HUES64 (cell line): ENCODE data around the gene GPR42. TPM values are rescaled to one million over a fixed set of nuclear protein-coding genes. Genes with fewer than 3 reads are reported as not detected.

Source experiments
- H3K27ac ChIP-seq: 2 replicates; pipeline ENCODE4 v1.7.0; 2013; ENCODE audit warnings: low read depth, low read length, inconsistent platforms
- H3K27me3 ChIP-seq: 2 replicates; pipeline ENCODE4 v1.6.1; 2013; ENCODE audit warnings: mild to moderate bottlenecking, low read length; ENCODE audit not compliant: insufficient read depth
- H3K36me3 ChIP-seq: 2 replicates; pipeline ENCODE4 v1.6.1; 2013; ENCODE audit warnings: mild to moderate bottlenecking, low read length; ENCODE audit not compliant: insufficient read depth
- H3K4me1 ChIP-seq: 2 replicates; pipeline ENCODE4 v1.6.1; 2013; ENCODE audit warnings: mild to moderate bottlenecking, low read length, moderate library complexity; ENCODE audit not compliant: insufficient read depth
- H3K4me3 ChIP-seq: 2 replicates; pipeline ENCODE4 v1.5.1; 2013; ENCODE audit warnings: mild to moderate bottlenecking, low read length, moderate library complexity
- H3K9ac ChIP-seq: 2 replicates; pipeline ENCODE4 v1.6.1; 2013; ENCODE audit warnings: mild to moderate bottlenecking, low read depth, low read length
- H3K9me3 ChIP-seq: 2 replicates; pipeline ENCODE4 v1.6.1; 2013; ENCODE audit warnings: low read depth, low read length; ENCODE audit not compliant: insufficient read depth
- WGBS: fragments of 150-250, 120-280 bp; methylation state at CpG from one replicate; pipeline ENCODE4 v1.1.7; 2013; ENCODE audit warnings: missing lambda C conversion rate; 5-methylcytosine and 5-hydroxymethylcytosine counted together
- polyA plus RNA-seq, 2 experiments: library from polyadenylated mRNA; stranded (reverse); fragments of 50-300 nt; gene quantifications; one replicate each; pipeline ENCODE4 v1.2.3, GENCODE V29; 2013

Gene GPR42
- not detected for polyA plus RNA-seq (2013, experiment 1 of 2)
- polyA plus RNA-seq (2013, experiment 2 of 2): not detected

- H3K9me3 ChIP-seq: no peaks in the 10 kb centered on the region
- H3K27me3 ChIP-seq: no peaks in the 10 kb centered on the region
- no peak within 1 kb of the TSS for H3K9ac ChIP-seq
- no peaks in the 10 kb centered on the region for H3K4me1 ChIP-seq
- H3K36me3 ChIP-seq: no peaks in the 10 kb centered on the region
- no peak within 1 kb of the TSS for H3K27ac ChIP-seq
- 89% methylated on average over 5 of the region's 8 CpGs for WGBS
- no peak within 1 kb of the TSS for H3K4me3 ChIP-seq
Measured at GRCh38 chr19:35370722-35371121, at the start of gene GPR42. Gene GPR42, plus strand, starts transcription at chr19:35371068. Its CDS starts 292 bp downstream, at chr19:35371360.

GRCh38 chr19:35321291-35321690, 49.6 kb upstream of the GPR42 start:
- no peak overlapping the region for H3K27ac ChIP-seq
- H3K9me3 ChIP-seq: peaks cover 4% of the 10 kb centered on the region
- 92% methylated on average over 1 of the region's 2 CpGs for WGBS
- H3K9ac ChIP-seq: no peak overlapping the region
- no peaks in the 10 kb centered on the region for H3K4me1 ChIP-seq
- H3K27me3 ChIP-seq: no peaks in the 10 kb centered on the region
- H3K36me3 ChIP-seq: no peaks in the 10 kb centered on the region
- no peak overlapping the region for H3K4me3 ChIP-seq

- 94% methylated on average over 9 of the region's 9 CpGs for WGBS
- no peak overlapping the region for H3K9ac ChIP-seq
- no peaks in the 10 kb centered on the region for H3K36me3 ChIP-seq
- H3K27me3 ChIP-seq: no peaks in the 10 kb centered on the region
- no peak overlapping the region for H3K27ac ChIP-seq
- no peaks in the 10 kb centered on the region for H3K4me1 ChIP-seq
- H3K9me3 ChIP-seq: peaks cover 4% of the 10 kb centered on the region
- H3K4me3 ChIP-seq: no peak overlapping the region
Measured at GRCh38 chr19:35322014-35322413, 48.9 kb upstream of the GPR42 start.

- Histone ChIP-seq H3K9me3 (no peaks in the 10 kb centered on the region), H3K9ac (no peak overlapping the region), H3K27me3 (no peaks in the 10 kb centered on the region), H3K36me3 (no peaks in the 10 kb centered on the region), H3K4me1 (0 out of 2 replicates have a peak, but pooled peaks cover 2% of the 10 kb centered on the region), H3K27ac (no peak overlapping the region), H3K4me3 (no peak overlapping the region)
- 62% methylated on average over 4 of the region's 4 CpGs for whole genome bisulfite sequencing
Measured at GRCh38 chr19:35327642-35328041, 43.2 kb upstream of the GPR42 start.

GRCh38 chr19:35328851-35329285, 42.0 kb upstream of the GPR42 start, which contains the start of gene CD22:
Gene CD22, plus strand, starts transcription at chr19:35329187. Its CDS starts 2,854 bp downstream, at chr19:35332041.
- 74% methylated on average over 12 of the region's 12 CpGs for WGBS
- Histone ChIP-seq H3K9me3 (no peaks in the 10 kb centered on the region), H3K27ac (no peak within 1 kb of the TSS), H3K9ac (no peak within 1 kb of the TSS), H3K36me3 (no peaks in the 10 kb centered on the region), H3K27me3 (no peaks in the 10 kb centered on the region), H3K4me3 (no peak within 1 kb of the TSS), H3K4me1 (0 out of 2 replicates have a peak, but pooled peaks cover 2% of the 10 kb centered on the region)

GRCh38 chr19:35329323-35329722, 41.5 kb upstream of the GPR42 start:
- no peaks in the 10 kb centered on the region for H3K27me3 ChIP-seq
- H3K36me3 ChIP-seq: no peaks in the 10 kb centered on the region
- no peak overlapping the region for H3K4me3 ChIP-seq
- 88% methylated on average over 4 of the region's 4 CpGs for WGBS
- no peaks in the 10 kb centered on the region for H3K9me3 ChIP-seq
- H3K27ac ChIP-seq: no peak overlapping the region
- H3K9ac ChIP-seq: no peak overlapping the region
- H3K4me1 ChIP-seq: 0 out of 2 replicates have a peak, but pooled peaks cover 2% of the 10 kb centered on the region

GRCh38 chr19:35330475-35330874, 40.4 kb upstream of the GPR42 start:
- H3K4me1 ChIP-seq: 0 out of 2 replicates have a peak, but pooled peaks cover 2% of the 10 kb centered on the region
- H3K36me3 ChIP-seq: no peaks in the 10 kb centered on the region
- H3K27me3 ChIP-seq: no peaks in the 10 kb centered on the region
- no peaks in the 10 kb centered on the region for H3K9me3 ChIP-seq
- no peak overlapping the region for H3K27ac ChIP-seq
- H3K4me3 ChIP-seq: no peak overlapping the region
- WGBS: 88% methylated on average over 7 of the region's 7 CpGs
- H3K9ac ChIP-seq: no peak overlapping the region

GRCh38 chr19:35331551-35332214, 39.2 kb upstream of the GPR42 start:
- WGBS: 91% methylated on average over 12 of the region's 14 CpGs
- Histone ChIP-seq H3K27ac (no peak overlapping the region), H3K4me3 (no peak overlapping the region), H3K27me3 (no peaks in the 10 kb centered on the region), H3K36me3 (no peaks in the 10 kb centered on the region), H3K9me3 (no peaks in the 10 kb centered on the region), H3K4me1 (0 out of 2 replicates have a peak, but pooled peaks cover 2% of the 10 kb centered on the region), H3K9ac (no peak overlapping the region)

GRCh38 chr19:35332817-35333216, 38.1 kb upstream of the GPR42 start:
- no peaks in the 10 kb centered on the region for H3K9me3 ChIP-seq
- H3K27ac ChIP-seq: no peak overlapping the region
- H3K4me3 ChIP-seq: no peak overlapping the region
- H3K9ac ChIP-seq: no peak overlapping the region
- H3K27me3 ChIP-seq: no peaks in the 10 kb centered on the region
- WGBS: 91% methylated on average over 12 of the region's 12 CpGs
- H3K36me3 ChIP-seq: no peaks in the 10 kb centered on the region
- 0 out of 2 replicates have a peak, but pooled peaks cover 2% of the 10 kb centered on the region for H3K4me1 ChIP-seq

- no peak overlapping the region for H3K9ac ChIP-seq
Measured at GRCh38 chr19:35334144-35334753, 36.6 kb upstream of the GPR42 start.

GRCh38 chr19:35336166-35336955, 34.5 kb upstream of the GPR42 start:
- no peak overlapping the region for H3K27ac ChIP-seq
- H3K36me3 ChIP-seq: no peaks in the 10 kb centered on the region
- no peaks in the 10 kb centered on the region for H3K4me1 ChIP-seq
- H3K4me3 ChIP-seq: no peak overlapping the region
- no peaks in the 10 kb centered on the region for H3K27me3 ChIP-seq
- 92% methylated on average over 21 of the region's 21 CpGs for WGBS
- H3K9me3 ChIP-seq: no peaks in the 10 kb centered on the region
- no peak overlapping the region for H3K9ac ChIP-seq

More at GRCh38 chr19:35334144-35334753, 36.6 kb upstream of the GPR42 start:
- Histone ChIP-seq H3K27me3 (no peaks in the 10 kb centered on the region), H3K27ac (no peak overlapping the region), H3K4me1 (no peaks in the 10 kb centered on the region), H3K36me3 (no peaks in the 10 kb centered on the region), H3K4me3 (no peak overlapping the region), H3K9me3 (no peaks in the 10 kb centered on the region)
- WGBS: 95% methylated on average over 9 of the region's 10 CpGs
